HUES64 (cell line): Measurements from ENCODE around the gene MUC5AC. TPM values are rescaled to one million over a fixed set of nuclear protein-coding genes. Genes with fewer than 3 reads are reported as not detected.
"Not testable (repeated sequence)": the region's sequence is repeated elsewhere in the genome, so short reads cannot be mapped to it uniquely, and the experiment has no call there.

Experiments
- H3K27ac ChIP-seq: 2 replicates; pipeline ENCODE4 v1.7.0; 2013; ENCODE audit warnings: low read depth, low read length, inconsistent platforms
- H3K27me3 ChIP-seq: 2 replicates; pipeline ENCODE4 v1.6.1; 2013; ENCODE audit warnings: mild to moderate bottlenecking, low read length; ENCODE audit not compliant: insufficient read depth
- H3K36me3 ChIP-seq: 2 replicates; pipeline ENCODE4 v1.6.1; 2013; ENCODE audit warnings: mild to moderate bottlenecking, low read length; ENCODE audit not compliant: insufficient read depth
- H3K4me1 ChIP-seq: 2 replicates; pipeline ENCODE4 v1.6.1; 2013; ENCODE audit warnings: mild to moderate bottlenecking, low read length, moderate library complexity; ENCODE audit not compliant: insufficient read depth
- H3K4me3 ChIP-seq: 2 replicates; pipeline ENCODE4 v1.5.1; 2013; ENCODE audit warnings: mild to moderate bottlenecking, low read length, moderate library complexity
- H3K9ac ChIP-seq: 2 replicates; pipeline ENCODE4 v1.6.1; 2013; ENCODE audit warnings: mild to moderate bottlenecking, low read depth, low read length
- H3K9me3 ChIP-seq: 2 replicates; pipeline ENCODE4 v1.6.1; 2013; ENCODE audit warnings: low read depth, low read length; ENCODE audit not compliant: insufficient read depth
- WGBS: fragments of 150-250, 120-280 bp; methylation state at CpG from one replicate; pipeline ENCODE4 v1.1.7; 2013; ENCODE audit warnings: missing lambda C conversion rate; 5-methylcytosine and 5-hydroxymethylcytosine counted together
- polyA plus RNA-seq, 2 experiments: library from polyadenylated mRNA; stranded (reverse); fragments of 50-300 nt; gene quantifications; one replicate each; pipeline ENCODE4 v1.2.3, GENCODE V29; 2013

The MUC5AC gene
- polyA plus RNA-seq (2013, experiment 1 of 2): not detected
- polyA plus RNA-seq (2013, experiment 2 of 2): not detected

DNA sequence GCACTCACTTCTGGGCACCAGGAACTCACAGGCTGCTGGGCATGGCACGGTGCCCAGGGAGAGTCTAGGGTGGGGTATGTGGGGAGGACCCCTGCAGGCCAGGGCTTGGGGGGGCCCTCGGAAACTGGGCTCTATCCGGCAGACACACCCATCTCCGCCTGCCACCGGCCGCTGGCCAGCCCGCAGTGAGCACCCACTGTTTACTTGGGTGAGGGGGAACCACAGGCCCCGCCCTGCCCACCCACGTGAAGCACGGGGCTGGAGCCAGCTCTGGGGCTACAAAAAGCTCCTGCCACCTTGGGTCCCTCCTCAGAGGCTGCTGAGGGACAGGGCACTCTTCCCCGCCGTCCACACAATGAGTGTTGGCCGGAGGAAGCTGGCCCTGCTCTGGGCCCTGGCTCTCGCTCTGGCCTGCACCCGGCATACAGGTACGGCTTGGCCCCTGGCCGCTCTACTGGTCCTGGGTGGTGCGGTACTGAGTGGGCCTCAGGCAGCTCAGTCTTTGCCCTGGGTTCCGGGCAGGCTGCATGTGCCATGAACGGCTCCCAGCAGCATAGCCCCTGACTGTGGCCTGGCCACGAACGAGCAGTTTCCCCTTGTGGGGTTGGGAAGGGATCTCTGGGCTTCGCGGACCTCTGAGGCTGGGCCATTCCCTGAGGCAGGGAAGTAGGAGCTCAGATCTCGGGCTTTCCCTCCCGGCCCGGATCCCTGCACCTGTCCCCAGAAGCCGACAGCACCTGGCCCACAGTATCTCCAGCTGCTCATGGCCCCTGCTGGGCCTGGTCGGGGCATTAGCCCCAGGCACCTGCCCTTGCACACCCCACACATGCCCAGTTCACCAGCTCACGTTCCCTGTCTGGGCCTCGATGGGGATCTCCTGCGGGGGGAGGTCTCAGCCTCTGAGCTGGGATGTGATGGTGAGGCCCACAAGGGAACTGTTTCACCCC is at the start of gene MUC5AC:
TSS of gene MUC5AC (plus strand) at position 309 of the 947 bp plus-strand sequence. CDS start at position 356, 47 bp downstream.
- no peak within 1 kb of the TSS for H3K27ac ChIP-seq
- H3K36me3 ChIP-seq: no peaks in the 10 kb centered on the region
- no peak within 1 kb of the TSS for H3K9ac ChIP-seq
- 90% methylated on average over 32 of the region's 32 CpGs for WGBS
- no peaks in the 10 kb centered on the region for H3K9me3 ChIP-seq
- H3K4me1 ChIP-seq: no peaks in the 10 kb centered on the region
- no peaks in the 10 kb centered on the region for H3K27me3 ChIP-seq
- H3K4me3 ChIP-seq: no peak within 1 kb of the TSS

DNA sequence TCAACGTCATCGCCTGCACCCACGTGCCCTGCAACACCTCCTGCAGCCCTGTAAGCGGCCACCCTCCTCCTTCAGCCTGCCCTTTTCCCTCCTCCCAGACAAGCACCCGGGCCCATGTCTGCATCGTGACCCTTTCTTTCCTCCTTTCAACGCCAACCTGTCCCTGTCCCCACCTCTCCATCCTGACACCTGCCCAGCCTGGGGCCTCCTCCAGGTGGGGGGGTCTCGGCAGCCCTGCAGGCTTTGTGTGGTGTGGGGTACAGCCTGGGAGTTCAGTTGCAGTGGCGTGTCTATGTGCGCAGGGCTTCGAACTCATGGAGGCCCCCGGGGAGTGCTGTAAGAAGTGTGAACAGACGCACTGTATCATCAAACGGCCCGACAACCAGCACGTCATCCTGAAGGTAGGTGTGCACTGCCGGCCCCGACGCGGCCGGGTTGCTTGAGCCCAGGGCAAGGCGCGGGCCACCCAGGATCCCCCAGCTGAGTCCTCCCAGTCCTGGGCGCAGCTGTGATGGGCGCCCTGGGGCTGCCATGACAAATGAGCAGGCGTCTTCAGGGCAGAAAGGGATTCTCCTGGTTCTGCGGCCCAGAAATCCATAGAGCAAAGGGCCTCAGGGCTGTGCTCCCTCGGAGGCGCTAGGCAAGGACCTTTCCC is 49.4 kb upstream of the MUC5AC start:
- no peaks in the 10 kb centered on the region for H3K36me3 ChIP-seq
- H3K9ac ChIP-seq: no peak overlapping the region
- H3K4me1 ChIP-seq: no peaks in the 10 kb centered on the region
- H3K4me3 ChIP-seq: no peak overlapping the region
- no peak overlapping the region for H3K27ac ChIP-seq
- H3K9me3 ChIP-seq: no peaks in the 10 kb centered on the region
- WGBS: 95% methylated on average over 29 of the region's 29 CpGs
- H3K27me3 ChIP-seq: no peaks in the 10 kb centered on the region

DNA sequence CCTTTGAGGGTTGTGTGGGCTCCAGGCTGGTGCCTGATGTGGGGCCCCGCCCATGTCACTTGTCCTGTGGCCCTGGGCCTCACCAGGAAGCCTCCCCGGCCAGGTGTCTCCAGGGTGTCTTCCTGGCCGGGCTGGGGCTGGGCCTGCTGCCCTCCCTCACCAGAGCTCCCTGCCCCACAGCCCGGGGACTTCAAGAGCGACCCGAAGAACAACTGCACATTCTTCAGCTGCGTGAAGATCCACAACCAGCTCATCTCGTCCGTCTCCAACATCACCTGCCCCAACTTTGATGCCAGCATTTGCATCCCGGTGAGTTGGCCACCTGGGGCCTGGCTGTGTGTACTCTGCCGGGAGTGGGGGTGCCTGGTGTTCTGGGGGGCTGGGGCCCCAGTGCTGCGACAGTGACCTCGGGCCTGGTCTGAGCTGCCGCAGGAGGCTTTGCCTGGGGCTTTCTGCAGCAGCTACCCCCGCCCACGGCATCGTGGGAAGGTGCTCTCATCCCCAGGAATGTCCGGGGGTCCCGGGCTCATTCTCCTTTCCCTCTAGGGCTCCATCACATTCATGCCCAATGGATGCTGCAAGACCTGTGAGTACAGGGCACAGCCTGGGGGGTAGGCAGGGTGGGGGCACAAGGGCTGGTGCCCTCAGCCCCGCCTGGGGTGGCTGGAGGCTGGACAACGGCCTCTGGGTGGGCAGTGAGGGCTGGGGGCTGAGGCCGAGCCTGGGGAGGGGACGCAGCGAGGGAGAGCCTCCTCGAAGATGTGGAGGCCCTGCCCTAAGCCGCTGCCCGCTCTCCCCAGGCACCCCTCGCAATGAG is 48.4 kb upstream of the MUC5AC start:
- no peaks in the 10 kb centered on the region for H3K27me3 ChIP-seq

GRCh38 chr11:1109918-1110705 is 47.6 kb upstream of the MUC5AC start:
- 92% methylated on average over 39 of the region's 39 CpGs for WGBS
- H3K9me3 ChIP-seq: no peaks in the 10 kb centered on the region

More for the DNA sequence above, 48.4 kb upstream of the MUC5AC start:
- Histone ChIP-seq H3K27ac (no peak overlapping the region), H3K4me1 (no peaks in the 10 kb centered on the region), H3K9ac (no peak overlapping the region), H3K4me3 (no peak overlapping the region), H3K9me3 (no peaks in the 10 kb centered on the region), H3K36me3 (no peaks in the 10 kb centered on the region)
- WGBS: 88% methylated on average over 28 of the region's 28 CpGs

DNA sequence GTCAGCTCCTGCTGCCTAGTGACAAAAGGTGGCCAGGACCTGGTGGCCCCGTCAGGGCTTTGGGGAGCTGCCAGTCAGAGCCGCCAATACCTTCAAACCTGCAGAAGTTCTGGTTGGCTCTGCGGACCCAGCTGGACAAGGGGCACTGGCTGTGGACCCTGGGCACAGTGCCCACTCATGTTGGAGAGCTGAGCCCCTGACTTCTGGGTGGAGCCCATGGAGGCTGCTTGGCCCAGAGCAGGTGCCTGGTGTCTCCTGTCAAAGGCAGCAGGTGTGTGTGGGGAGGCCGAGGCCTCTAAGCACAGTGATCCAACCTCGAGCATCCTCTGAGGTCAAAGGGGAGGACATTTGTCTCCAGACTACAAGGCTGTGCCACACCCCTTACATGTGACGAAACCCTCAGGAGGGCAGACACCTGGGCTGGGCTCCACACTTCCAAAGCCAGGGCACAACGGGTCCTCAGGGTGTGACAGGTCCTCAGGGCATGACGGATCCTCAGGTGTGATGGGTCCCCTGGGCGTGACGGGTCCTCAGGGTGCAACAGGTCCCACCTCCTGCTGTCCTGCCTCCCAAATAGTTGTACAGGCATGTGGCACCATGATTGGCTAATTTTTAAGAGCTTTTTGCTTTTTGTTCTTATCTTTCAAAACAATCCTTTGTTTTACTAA is 46.1 kb upstream of the MUC5AC start:
- H3K36me3 ChIP-seq: no peaks in the 10 kb centered on the region
- H3K4me3 ChIP-seq: no peak overlapping the region
- H3K27ac ChIP-seq: no peak overlapping the region
- no peaks in the 10 kb centered on the region for H3K9me3 ChIP-seq
- H3K27me3 ChIP-seq: no peaks in the 10 kb centered on the region
- H3K4me1 ChIP-seq: no peaks in the 10 kb centered on the region
- H3K9ac ChIP-seq: no peak overlapping the region
- 92% methylated on average over 10 of the region's 10 CpGs for WGBS

More at GRCh38 chr11:1109918-1110705, 47.6 kb upstream of the MUC5AC start:
- Histone ChIP-seq H3K4me1 (no peaks in the 10 kb centered on the region), H3K27ac (no peak overlapping the region), H3K36me3 (no peaks in the 10 kb centered on the region), H3K4me3 (no peak overlapping the region), H3K27me3 (no peaks in the 10 kb centered on the region), H3K9ac (no peak overlapping the region)

DNA sequence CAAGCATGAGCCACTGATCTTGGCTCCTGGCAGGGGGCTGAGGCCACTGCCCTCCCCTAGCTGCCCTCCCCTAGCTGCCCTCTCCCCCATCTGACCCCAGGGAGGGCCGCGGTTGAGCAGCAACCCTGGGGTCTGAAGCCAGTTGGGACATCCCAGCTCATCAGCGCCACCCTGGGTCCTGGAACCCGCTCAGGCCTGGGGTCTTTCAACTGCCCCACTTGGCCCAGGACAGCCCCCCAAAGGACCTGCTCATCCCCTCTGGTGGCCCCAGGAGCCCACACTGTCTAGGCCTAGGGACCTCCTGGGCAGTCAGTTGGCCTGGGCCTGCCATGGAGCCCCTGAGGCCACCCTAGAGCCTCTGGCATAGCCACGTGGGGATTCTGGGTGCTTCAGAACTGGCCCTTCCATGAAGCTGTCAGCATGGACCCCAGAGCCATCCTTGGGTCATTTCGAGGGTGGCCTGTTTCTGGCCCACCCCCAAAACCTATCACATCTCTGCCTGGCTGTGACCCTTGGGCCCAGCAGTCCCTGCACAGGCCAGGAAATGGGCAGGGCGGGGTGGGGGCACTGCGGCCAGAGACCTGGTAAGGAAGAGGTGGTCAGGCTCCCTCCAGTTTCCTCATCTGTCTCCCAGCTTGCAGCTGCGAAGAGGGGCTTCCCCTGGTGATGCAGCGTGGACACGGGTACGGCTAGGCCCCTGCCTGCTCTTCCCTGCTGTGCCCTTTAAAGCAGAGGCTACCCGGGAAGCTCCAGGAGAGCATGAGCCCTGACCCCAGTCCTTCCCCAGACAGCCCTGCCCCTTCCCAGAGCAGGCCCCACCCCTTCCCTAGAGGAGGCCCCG is 45.2 kb upstream of the MUC5AC start:
- no peaks in the 10 kb centered on the region for H3K36me3 ChIP-seq
- no peak overlapping the region for H3K9ac ChIP-seq
- WGBS: 93% methylated on average over 13 of the region's 14 CpGs
- H3K27me3 ChIP-seq: no peaks in the 10 kb centered on the region
- no peak overlapping the region for H3K4me3 ChIP-seq
- H3K4me1 ChIP-seq: no peaks in the 10 kb centered on the region
- no peaks in the 10 kb centered on the region for H3K9me3 ChIP-seq
- H3K27ac ChIP-seq: no peak overlapping the region

DNA sequence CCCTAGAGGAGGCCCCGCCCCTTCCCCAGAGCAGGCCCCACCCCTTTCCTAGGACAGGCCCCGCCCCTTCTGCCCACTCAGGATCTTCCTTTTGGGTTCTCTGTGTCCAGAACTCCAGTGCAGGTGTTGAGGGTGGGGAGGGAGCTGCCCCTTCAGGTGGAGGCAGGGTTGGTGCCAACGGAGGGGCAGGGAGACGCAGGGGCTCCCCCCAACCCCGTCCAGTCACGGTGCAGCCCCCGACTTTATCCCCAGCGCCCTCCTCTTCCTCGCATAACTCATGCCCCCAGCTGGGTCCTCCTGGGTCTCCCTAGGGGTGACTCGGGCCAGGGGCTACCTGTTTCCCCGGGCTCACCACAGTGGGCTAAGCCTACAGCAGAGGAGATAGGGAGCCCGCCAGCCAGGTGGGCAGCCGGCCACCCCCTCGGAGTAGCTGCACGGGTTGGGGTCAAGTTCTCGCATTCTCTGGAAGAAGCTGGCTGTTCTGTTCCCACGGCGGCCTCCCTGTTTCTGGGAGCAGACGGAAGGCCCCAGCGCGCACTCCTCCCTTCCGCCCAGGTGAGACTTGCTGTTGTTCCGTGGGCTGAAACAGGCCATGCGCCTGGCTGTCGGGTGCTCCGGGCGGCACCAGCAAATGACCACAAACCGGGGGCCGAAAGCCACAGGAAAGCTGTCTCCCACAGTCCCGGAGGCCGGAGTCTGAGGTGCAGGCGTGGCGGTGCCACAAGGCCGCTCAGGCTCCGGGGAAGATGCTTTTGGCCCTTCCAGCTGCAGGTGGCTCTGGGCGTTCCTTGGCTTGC is 44.1 kb upstream of the MUC5AC start:
- H3K4me3 ChIP-seq: no peak overlapping the region
- WGBS: 89% methylated on average over 34 of the region's 36 CpGs
- no peak overlapping the region for H3K27ac ChIP-seq
- no peak overlapping the region for H3K9ac ChIP-seq
- no peaks in the 10 kb centered on the region for H3K36me3 ChIP-seq
- H3K9me3 ChIP-seq: no peaks in the 10 kb centered on the region
- H3K27me3 ChIP-seq: no peaks in the 10 kb centered on the region
- no peaks in the 10 kb centered on the region for H3K4me1 ChIP-seq

GRCh38 chr11:1115292-1115691 is 42.5 kb upstream of the MUC5AC start:
- not testable (repeated sequence) for H3K27ac ChIP-seq, H3K9me3 ChIP-seq, H3K27me3 ChIP-seq, H3K4me1 ChIP-seq, H3K4me3 ChIP-seq, H3K9ac ChIP-seq, H3K36me3 ChIP-seq
- WGBS: 94% methylated on average over 6 of the region's 6 CpGs

- H3K9me3 ChIP-seq: no peaks in the 10 kb centered on the region
- no peaks in the 10 kb centered on the region for H3K36me3 ChIP-seq
- no peaks in the 10 kb centered on the region for H3K27me3 ChIP-seq
- H3K4me1 ChIP-seq: no peaks in the 10 kb centered on the region
- no peak overlapping the region for H3K9ac ChIP-seq
- 92% methylated on average over 12 of the region's 12 CpGs for WGBS
- no peak overlapping the region for H3K27ac ChIP-seq
- no peak overlapping the region for H3K4me3 ChIP-seq
These were observed 41.6 kb upstream of the MUC5AC start for GRCh38 chr11:1116104-1116503.
